HCT116 (cell line): ENCODE results near the gene TTC33. TPM values are rescaled to one million over a fixed set of nuclear protein-coding genes. Genes with fewer than 3 reads are reported as not detected.

Experiments used
- ATAC-seq: fragments of 200-7000 bp; cut with Tn5 transposase; 2 replicates; pipeline ENCODE4 v1.9.1; 2020; ENCODE audit warnings: mild to moderate bottlenecking, moderate library complexity
- BruUV-seq: library from RNA; stranded (reverse); fragments of 400-500 nt; replicated peaks from 2 replicates; lab custom pipeline; 2021; lab: Mats Ljungman, UMichigan
- CTCF ChIA-PET: fragments of 300-600 bp; sonication (Branson Sonifier 250); formaldehyde crosslinking; loops from one replicate; lab custom pipeline; 2021; ENCODE audit warnings: antibody characterized with exemption; lab: Charles Lee
- POLR2A ChIA-PET: fragments of 300-600, 350-600 bp; sonication (Branson Sonifier 250); formaldehyde crosslinking; loops from one replicate; lab custom pipeline; 2021; ENCODE audit warnings: antibody characterized with exemption; lab: Charles Lee
- RAD21 ChIA-PET, 2 experiments: fragments of 300-600 bp; sonication (Branson Sonifier 250); formaldehyde crosslinking; loops; one replicate each; lab custom pipeline; 2023; ENCODE audit warnings: low total read pairs in 2 of 2; ENCODE audit not compliant: uncharacterized antibody in 2 of 2, unreplicated experiment in 2 of 2, low non-redundant PET in 1 of 2; lab: Charles Lee
- DNase-seq: peaks from one replicate; pipeline ENCODE4 v3.0.0-alpha.2; 2010; ENCODE audit warnings: low read depth, low spot score
- H2AFZ ChIP-seq: fragments of 200-600 bp; shearing (Covaris generic), sonication (generic); 2 replicates; pipeline ENCODE4 v1.6.1; 2017; ENCODE audit warnings: low read depth, mixed run types, mixed read lengths, antibody characterized with exemption, low read length; ENCODE audit not compliant: poor library complexity, severe bottlenecking
- H3K27ac ChIP-seq: 2 replicates; pipeline ENCODE4 v1.5.1; 2012; ENCODE audit warnings: low read depth, low read length
- H3K27me3 ChIP-seq: fragments of 200-600 bp; sonication (generic); 2 replicates; pipeline ENCODE4 v1.6.1; 2016; ENCODE audit warnings: mixed run types, low read length, mixed read lengths; ENCODE audit not compliant: insufficient read depth
- H3K36me3 ChIP-seq, 2 experiments: fragments of 200-500 bp in 1 of 2; fragments of 200-600 bp in 1 of 2; sonication (Bioruptor generic) in 1 of 2; sonication (generic) in 1 of 2; 2 replicates each; pipeline versions ENCODE4 v1.5.1 to v1.6.1; 2014 to 2016; ENCODE audit warnings: low read length in 2 of 2, inconsistent platforms in 1 of 2, mixed read lengths in 1 of 2, mixed run types in 1 of 2; ENCODE audit not compliant: insufficient read depth in 2 of 2, control insufficient read depth in 1 of 2
- H3K4me1 ChIP-seq, 2 experiments: fragments of 200-600 bp in 1 of 2; sonication (generic) in 1 of 2; 2 replicates each; pipeline versions ENCODE4 v1.5.1 to v1.6.1; 2012 to 2017; ENCODE audit warnings: low read length in 2 of 2, inconsistent platforms in 1 of 2, mild to moderate bottlenecking in 1 of 2, mixed read lengths in 1 of 2, mixed run types in 1 of 2, moderate library complexity in 1 of 2; ENCODE audit not compliant: insufficient read depth in 2 of 2, control insufficient read depth in 1 of 2
- H3K4me2 ChIP-seq: fragments of 200-600 bp; sonication (generic); 2 replicates; pipeline ENCODE4 v1.6.1; 2017; ENCODE audit warnings: mixed run types, low read length, mixed read lengths
- H3K4me3 ChIP-seq, 2 experiments: fragments of 200-600 bp in 1 of 2; sonication (generic) in 1 of 2; replicated peaks in 1 of 2; 2 replicates each; pipeline ENCODE4 v1.5.1; 2011 to 2016; ENCODE audit warnings: low read length in 2 of 2, control low read depth in 1 of 2, low read depth in 1 of 2, mild to moderate bottlenecking in 1 of 2, mixed read lengths in 1 of 2, mixed run types in 1 of 2
- H3K79me2 ChIP-seq: fragments of 200-600 bp; sonication (generic); 2 replicates; pipeline ENCODE4 v1.6.1; 2017; ENCODE audit warnings: mild to moderate bottlenecking, mixed run types, low read length, moderate library complexity, mixed read lengths; ENCODE audit not compliant: insufficient read depth
- H3K9ac ChIP-seq: fragments of 200-600 bp; sonication (generic); 2 replicates; pipeline ENCODE4 v1.6.1; 2016; ENCODE audit warnings: low read length, mixed read lengths
- H3K9me2 ChIP-seq: fragments of 200-600 bp; sonication (generic), shearing (Covaris generic); 2 replicates; pipeline ENCODE4 v1.6.1; 2017; ENCODE audit warnings: mixed run types, mild to moderate bottlenecking, moderate library complexity; ENCODE audit not compliant: insufficient read depth
- H3K9me3 ChIP-seq, 2 experiments: fragments of 200-500 bp in 1 of 2; fragments of 200-600 bp in 1 of 2; sonication (Bioruptor generic) in 1 of 2; sonication (generic) in 1 of 2; 2 replicates each; pipeline ENCODE4 v1.6.1; 2014 to 2017; ENCODE audit warnings: low read length in 2 of 2, mixed read lengths in 2 of 2, inconsistent platforms in 1 of 2, low read depth in 1 of 2, mild to moderate bottlenecking in 1 of 2, mixed run types in 1 of 2, moderate library complexity in 1 of 2; ENCODE audit not compliant: control insufficient read depth in 1 of 2, insufficient read depth in 1 of 2
- H4K20me1 ChIP-seq: fragments of 200-600 bp; sonication (generic), shearing (Covaris generic); 2 replicates; pipeline ENCODE4 v1.6.1; 2017; ENCODE audit warnings: mixed run types, mild to moderate bottlenecking, moderate library complexity; ENCODE audit not compliant: insufficient read depth
- CBX3 ChIP-seq: IDR thresholded peaks from 2 replicates; pipeline ENCODE4 v1.6.1; 2012; ENCODE audit warnings: low read depth
- CTCF ChIP-seq, 3 experiments: fragments of 200-600 bp in 1 of 3; sonication (generic) in 1 of 3; IDR thresholded peaks in 2 of 3; conservative IDR thresholded peaks in 1 of 3; 2 replicates each; pipeline ENCODE4 v1.5.1; 2012 to 2017; ENCODE audit warnings: low read depth in 2 of 3, low read length in 2 of 3, antibody characterized with exemption in 1 of 3, borderline replicate concordance in 1 of 3, control low read depth in 1 of 3, mild to moderate bottlenecking in 1 of 3, mixed read lengths in 1 of 3, mixed run types in 1 of 3, moderate library complexity in 1 of 3; ENCODE audit not compliant: insufficient read depth in 1 of 3
- EZH2 ChIP-seq: fragments of 200-600 bp; sonication (generic); IDR thresholded peaks from 2 replicates; pipeline ENCODE4 v1.6.1; 2017; ENCODE audit warnings: antibody characterized with exemption, mixed run types
- FOSL1 ChIP-seq: IDR thresholded peaks from 2 replicates; pipeline ENCODE4 v1.6.1; 2012; ENCODE audit warnings: low read depth
- JUND ChIP-seq: IDR thresholded peaks from 2 replicates; pipeline ENCODE4 v1.6.1; 2012
- MAX ChIP-seq: IDR thresholded peaks from 2 replicates; pipeline ENCODE4 v1.6.1; 2012
- RAD21 ChIP-seq: IDR thresholded peaks from 2 replicates; pipeline ENCODE4 v1.6.1; 2012; ENCODE audit warnings: low read depth, mild to moderate bottlenecking
- SIN3A ChIP-seq: IDR thresholded peaks from 2 replicates; pipeline ENCODE4 v1.6.1; 2012; ENCODE audit warnings: low read depth
- SRF ChIP-seq: IDR thresholded peaks from 2 replicates; pipeline ENCODE4 v1.6.1; 2012; ENCODE audit warnings: low read depth
- YY1 ChIP-seq: IDR thresholded peaks from 2 replicates; pipeline ENCODE4 v1.6.1; 2011; ENCODE audit warnings: low read length, low read depth, moderate library complexity, mild to moderate bottlenecking; ENCODE audit not compliant: insufficient replicate concordance; ENCODE audit errors: extremely low read depth
- ZBTB33 ChIP-seq: IDR thresholded peaks from 2 replicates; pipeline ENCODE4 v1.6.1; 2011; ENCODE audit warnings: mild to moderate bottlenecking, low read length, moderate library complexity; ENCODE audit not compliant: insufficient replicate concordance; ENCODE audit errors: extremely low read depth
- ZNF274 ChIP-seq: fragments of 200-500 bp; sonication (Bioruptor generic); IDR thresholded peaks from 2 replicates; pipeline ENCODE4 v1.6.1; 2014; ENCODE audit warnings: mild to moderate bottlenecking, low read depth, low read length, inconsistent platforms
- intact Hi-C: fragments of 100-400 bp; cut with micrococcal nuclease; formaldehyde crosslinking; loops from 2 replicates; pipeline ENCODE4 v1.10.0; 2022
- total RNA-seq: library from RNA; stranded (reverse); gene quantifications from one replicate; pipeline ENCODE4 v1.2.1, GENCODE V29; 2021; ENCODE audit not compliant: unreplicated experiment

Gene TTC33
- total RNA-seq, 1 experiment from 2014 or later: 14.5 TPM

GRCh38 chr5:40619421-40619820, 136.3 kb downstream of the TTC33 start:
- H3K9me2 ChIP-seq: no peaks in the 10 kb centered on the region
- DNase-seq: no peak
- ChIA-PET POLR2A (no interaction called here), CTCF (no interaction called here), RAD21 (no interaction called here)
- H3K79me2 ChIP-seq: no peaks in the 10 kb centered on the region
- no peaks in the 10 kb centered on the region for H3K4me1 ChIP-seq
- H3K9me3 ChIP-seq: no peaks in the 10 kb centered on the region
- H3K27me3 ChIP-seq: no peaks in the 10 kb centered on the region
- H2AFZ ChIP-seq: no peak overlapping the region
- H4K20me1 ChIP-seq: no peaks in the 10 kb centered on the region
- intact Hi-C loops: no loop called here
- H3K4me3 ChIP-seq: no peak overlapping the region
- H3K4me2 ChIP-seq: no peak overlapping the region
- no peaks in the 10 kb centered on the region for H3K36me3 ChIP-seq
- no peak overlapping the region for H3K9ac ChIP-seq
- no peak for TF ChIP-seq FOSL1
- TF ChIP-seq MAX: no peak
- no peak for TF ChIP-seq ZBTB33
- TF ChIP-seq JUND: no peak
- TF ChIP-seq CBX3: no peak
- no peak for TF ChIP-seq CTCF (IDR thresholded peaks at IDR 0.05 in 2 of 3, conservative IDR thresholded peaks at IDR 0.05 in 1 of 3; ENCODE audit: borderline replicate concordance in 1 of 3, insufficient read depth in 1 of 3, low read depth in 2 of 3, low read length in 2 of 3)
- no peak for TF ChIP-seq ZNF274
- no peak for TF ChIP-seq YY1
- TF ChIP-seq SIN3A: no peak
- no peak for TF ChIP-seq SRF
- TF ChIP-seq EZH2: no peak
- no peak for TF ChIP-seq RAD21
- TF ChIP-seq, all 23 proteins: peak for 0
- H3K27ac ChIP-seq: no peak overlapping the region
- BruUV-seq: no TSS peak
- ATAC-seq: no peak
